Measurements from ENCODE around the gene ZNF473.

Gene ZNF473

DNA sequence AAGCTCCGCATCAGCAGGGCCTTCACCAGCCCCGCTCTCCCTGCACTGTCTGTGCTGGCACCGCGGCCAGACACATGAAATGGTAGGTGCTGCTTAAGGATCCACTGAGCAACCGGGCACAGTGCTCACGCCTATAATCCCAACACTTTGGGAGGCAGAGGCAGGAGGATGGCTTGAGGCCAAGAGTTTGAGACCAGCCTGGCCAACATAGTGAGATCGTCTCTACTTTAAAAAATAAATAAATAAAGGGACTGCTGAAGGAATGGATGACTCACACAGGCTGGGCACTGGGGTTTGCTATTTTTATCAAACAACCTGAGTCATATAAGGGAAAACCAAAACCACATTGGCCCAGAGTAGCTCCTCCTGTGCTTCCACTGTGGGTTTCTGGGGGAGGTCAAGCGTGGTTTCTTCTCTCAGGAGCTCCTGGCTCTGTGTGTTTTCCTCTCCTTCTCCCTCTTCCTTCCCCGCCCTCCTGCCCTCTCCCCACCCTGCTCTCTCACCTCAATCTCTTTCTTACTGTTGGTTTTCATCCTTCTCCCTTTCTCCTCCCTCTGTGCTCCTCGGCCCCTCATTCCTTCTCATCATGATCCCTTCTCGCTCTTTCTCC, 21.9 kb upstream of the ZNF473 start:
- DNase-seq: no peak

DNA sequence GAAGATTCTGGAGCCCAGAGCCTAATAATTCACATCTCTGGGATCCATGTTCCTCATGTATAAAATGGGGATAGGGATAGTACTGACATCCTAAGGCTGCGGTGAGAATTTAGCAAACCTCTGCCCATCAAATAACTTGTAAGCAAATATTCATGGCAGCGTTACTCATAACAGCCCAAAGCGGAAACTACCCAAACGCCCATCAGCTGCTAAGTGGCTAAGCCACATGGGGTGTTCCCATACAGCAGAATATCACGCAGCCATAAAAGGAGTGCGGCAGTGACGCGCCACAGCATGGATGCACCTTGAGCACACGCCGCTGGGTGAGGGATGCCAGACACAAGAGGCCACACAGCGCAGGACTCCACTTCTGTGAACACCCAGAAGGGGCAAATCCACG, 20.4 kb upstream of the ZNF473 start:
- DNase-seq: no peak

DNA sequence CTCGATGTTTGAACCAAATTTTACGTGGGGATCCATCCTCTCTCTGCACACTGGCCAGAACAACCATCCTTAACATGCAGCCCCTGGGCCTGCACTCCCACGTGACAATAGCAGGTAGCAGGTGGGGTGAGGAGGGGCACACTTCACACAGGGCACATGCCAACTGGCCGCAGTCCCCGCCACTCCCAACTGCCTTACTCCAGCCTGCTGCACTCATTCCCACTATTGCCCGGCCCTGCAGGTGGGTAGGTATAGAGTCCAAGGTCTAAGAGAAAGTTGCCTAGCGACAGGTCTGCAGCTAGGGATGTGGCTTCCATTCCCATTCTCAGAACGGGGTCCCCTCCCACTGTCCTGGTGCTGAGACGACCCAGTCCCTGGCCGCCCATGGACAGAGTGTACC, 18.6 kb upstream of the ZNF473 start:
- DNase-seq: no peak

DNA sequence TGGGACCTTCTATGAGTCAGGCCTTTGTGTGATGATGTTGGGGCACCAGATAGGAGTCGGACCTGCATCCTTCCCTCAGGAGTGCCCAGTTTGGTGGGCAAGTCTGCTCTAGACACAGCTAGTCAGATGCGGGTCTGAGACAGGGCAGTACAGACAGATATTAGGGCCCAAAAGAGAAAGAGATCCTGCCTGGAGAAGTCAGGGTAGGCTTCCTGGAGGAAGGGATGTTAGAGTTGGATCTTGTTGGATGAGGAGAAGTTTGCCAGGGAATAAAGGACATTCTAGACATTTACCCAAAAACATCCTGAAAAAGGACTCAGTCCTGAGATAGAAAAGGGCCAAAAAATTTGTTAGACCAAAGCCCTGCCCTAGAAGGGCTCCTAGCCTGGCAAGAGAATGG, 17.9 kb upstream of the ZNF473 start:
- no peak for DNase-seq

DNA sequence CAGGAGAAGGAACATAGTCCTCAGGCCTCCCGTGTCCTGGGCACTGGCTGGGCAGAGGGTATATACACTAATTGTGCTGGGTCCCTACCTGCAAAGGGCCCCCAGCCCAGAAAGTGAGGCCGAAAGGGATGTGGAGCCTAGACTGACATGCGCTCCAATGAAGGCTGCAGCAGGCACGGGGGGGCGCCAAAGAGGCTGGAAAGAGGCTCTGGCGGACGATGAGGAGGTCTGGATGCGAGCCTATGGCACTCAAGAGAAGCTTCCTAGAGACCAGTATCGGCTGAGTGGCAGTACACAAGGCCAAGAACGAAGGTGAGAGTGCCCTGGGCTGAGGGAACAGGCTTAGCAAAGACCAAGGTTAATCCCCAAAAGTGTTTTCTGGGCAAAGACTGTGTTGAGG, 17.3 kb upstream of the ZNF473 start:
- DNase-seq: no peak

DNA sequence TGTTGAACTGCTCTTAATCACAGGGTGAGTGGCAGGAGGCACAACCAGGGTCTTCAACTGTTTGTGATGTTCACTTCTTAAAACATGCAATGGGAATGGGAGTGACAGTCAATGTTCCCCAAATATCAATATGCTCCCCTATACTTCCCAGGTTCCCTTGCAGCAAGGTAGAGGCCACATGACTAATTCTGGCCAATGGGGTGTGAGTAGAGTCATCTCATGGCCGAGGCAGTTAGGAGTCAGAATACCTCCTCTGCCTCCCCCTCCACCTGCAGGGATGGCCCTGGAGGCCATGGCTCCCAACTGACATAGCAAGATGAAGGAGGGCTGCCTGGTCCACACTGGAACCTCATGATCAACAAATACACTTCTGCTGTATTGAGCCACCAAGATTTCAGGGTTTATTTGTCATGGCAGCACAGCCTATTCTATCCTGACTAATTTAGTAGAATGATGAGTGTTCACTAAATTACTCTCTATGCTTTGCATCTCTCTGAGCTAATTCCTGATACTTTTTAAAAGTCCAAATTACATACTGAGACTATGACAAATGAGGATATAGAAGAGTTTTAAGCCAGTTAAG, 9.5 kb upstream of the ZNF473 start:
- DNase-seq: no peak

DNA sequence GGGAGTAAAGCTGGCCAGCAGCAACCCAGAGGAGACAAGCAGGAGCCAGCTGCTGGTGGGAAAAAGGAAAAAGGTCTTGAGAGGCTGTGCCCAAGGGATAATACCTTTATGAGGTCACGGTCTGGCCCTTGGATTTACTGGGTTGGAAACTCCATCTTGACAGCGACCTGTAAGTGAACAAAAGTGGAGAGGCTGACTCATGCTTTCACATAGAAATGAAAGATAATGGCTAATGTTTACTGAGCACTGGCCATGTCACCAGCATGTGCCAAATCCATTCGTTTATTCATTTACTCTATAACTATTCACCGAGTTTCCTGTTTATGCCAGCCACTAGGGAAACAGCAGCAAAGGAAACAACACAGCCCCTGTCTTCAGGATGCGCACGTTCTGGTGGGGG, 5.3 kb upstream of the ZNF473 start:
- DNase-seq: no peak

DNA sequence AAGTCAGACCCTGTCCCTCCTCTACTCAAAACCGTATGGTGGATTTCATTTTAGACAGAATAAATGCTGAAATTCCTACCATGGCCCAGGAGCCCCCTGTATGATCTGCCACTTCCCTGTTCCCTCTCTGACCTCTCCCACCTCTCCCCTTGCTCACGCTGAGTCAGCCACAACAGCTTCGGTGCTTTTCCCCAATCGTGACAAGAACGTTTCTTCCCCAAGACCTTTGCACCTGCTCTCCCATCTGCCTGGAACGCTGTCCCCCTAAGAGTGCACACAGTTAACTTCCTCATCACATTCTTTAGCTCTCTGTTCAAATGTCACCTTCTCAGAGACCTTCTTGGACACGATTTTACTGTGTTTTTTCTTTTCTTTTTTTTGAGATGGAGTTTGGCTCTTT, 3.0 kb upstream of the ZNF473 start:
- DNase-seq: no peak

DNA sequence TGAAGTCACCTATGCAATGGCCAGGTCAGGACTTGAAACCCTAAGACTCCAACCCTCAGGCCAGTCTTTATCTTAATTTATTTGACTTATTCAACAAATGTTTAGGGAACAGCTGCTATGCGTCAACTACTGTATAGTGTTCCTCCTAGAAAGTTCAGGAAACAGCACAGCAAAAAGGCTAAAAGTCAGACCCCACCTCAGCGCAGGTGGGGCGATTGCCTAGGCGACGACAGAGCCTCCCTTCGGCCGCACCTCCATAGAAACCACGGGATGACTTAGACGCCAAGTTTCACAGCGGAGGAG, 1.1 kb upstream of the ZNF473 start:
- no peak for DNase-seq

DNA sequence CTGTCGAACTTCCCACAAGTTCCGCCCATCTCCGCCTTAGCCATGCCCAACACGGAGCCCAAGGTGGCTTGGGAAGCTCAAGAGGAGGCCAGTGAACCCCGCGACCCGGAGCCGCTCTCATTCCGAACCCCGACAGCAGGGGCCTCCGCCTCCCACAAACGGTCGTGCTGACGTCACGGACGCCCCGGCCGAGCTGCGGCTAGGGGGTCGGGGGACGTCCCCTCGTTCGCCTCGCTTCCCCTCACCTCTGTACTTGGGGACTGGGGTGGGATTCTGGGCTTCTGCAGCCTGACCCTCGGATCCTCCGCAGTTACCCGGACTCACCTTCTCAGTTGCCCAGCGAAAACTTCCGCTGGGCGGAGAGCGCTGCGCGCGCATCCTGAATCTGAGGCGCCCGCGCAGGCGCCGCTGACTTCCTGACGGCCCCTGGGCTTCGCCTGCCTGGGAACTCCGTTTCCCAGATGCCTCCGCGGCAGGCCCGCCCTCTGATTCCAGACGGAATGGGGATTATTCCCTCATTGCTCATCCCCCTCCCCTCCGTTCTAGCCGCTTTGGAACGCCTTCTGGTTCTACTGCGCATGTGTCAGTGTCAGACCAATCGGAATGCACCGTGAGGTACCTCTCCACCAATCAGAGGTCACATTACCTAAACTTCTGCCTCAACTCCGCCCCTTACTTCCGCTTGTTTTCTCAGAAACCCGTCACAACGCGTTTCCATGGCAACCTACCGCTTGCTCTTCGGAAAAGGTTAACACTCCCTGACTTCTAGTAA, 597 bp upstream of the ZNF473 start, which contains the start of gene VRK3:
VRK3 (minus strand) TSS at position 351 of the 772 bp plus-strand sequence. CDS start 9,210 bp downstream, outside the sequence.
- peak; percentile 96 for DNase-seq

DNA sequence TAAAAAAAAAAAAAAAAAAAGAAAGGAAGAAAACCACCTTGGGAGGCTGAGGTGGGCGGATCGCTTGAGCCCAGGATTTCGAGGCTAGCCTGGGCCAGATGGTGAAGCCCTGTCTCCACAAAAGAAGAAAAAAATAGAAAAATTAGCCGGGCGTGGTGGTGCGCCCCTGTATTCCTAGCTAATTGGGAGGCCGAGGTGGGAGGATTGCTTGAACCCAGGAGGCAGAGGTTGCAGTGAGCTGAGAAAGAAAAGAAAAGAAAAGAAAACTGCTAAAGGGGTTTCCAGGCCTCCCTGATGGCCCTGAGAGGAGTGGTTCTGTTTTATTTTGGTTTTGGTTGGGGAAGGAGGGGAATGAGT, 723 bp downstream of the ZNF473 start:
- DNase-seq: no peak

DNA sequence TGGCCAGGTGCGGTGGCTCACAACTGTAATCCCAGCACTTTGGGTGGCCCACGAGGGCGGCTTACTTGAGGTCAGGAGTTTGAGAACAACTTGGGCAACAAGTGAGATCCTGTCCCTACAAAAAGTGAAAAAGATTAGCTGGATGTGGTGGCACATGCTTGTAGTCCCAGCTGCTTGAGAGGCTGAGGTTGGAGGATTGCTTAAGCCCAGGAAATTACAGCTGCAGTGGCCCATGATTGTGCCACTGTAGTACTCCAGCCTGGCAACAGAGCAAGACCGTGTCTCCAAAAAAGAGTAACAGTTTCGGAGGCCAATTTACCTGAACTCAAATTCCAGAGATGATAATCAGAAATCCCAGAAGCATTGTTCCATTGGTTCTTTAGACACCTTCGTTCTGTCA, 4.4 kb downstream of the ZNF473 start:
- no peak for DNase-seq

DNA sequence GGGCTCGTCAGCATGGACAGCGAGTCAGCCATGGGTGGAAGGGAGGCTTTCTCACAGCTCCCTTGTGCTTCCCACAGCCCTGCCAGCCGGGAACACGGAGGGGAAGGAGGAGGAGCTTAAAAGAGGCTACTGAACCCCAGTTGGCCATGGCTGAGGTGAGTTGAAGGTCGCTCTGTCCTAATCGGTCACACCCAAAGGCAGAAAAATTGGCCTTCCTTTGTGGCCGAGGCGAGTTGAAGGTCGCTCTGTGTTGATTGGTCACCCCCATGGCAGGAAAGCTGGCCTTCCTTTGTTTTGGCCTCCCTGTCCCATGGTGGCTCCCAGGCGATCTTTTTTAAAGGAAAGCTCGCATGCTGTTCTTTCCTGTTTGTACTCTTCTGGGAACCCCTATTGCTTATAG, 5.1 kb downstream of the ZNF473 start:
- DNase-seq: no peak

DNA sequence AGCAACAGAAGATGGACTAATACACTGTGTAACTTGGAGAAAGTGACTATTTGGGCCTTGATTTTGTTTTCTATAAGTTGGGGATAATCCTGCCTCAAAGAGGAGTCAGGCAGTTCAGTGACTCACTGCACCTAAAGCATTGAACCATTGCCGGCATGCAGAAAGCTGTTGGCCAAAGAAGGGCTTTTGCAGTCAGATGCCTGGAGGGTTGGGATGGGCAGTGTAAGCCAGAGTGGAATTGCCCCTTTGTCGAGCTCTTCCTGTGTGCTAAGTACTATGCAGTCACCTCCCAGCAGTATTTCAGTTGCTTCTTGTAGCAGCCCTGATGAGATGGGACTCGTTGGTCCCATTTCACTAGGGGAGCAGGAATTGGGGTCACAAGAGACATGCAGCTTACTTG, 11.1 kb downstream of the ZNF473 start:
- no peak for DNase-seq

DNA sequence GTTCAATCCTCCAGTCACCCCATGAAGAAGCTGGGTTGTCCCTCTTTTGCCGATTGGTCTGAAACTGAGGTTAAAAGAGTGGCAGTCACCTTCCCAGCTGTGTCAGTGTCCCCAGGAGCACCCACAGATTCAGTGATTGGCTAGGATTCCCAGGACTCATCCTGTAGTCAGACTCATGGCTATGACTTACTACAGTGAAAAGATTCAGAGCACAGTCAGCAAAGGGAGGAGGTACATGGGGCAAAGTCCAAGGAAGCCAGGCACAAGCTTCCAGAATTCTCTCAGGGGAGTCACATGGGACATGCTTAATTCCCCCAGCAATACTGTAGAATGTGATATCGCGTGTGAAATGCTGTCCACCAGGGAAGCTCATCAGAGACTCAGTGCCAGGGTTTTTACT, 14.2 kb downstream of the ZNF473 start:
- DNase-seq: no peak

DNA sequence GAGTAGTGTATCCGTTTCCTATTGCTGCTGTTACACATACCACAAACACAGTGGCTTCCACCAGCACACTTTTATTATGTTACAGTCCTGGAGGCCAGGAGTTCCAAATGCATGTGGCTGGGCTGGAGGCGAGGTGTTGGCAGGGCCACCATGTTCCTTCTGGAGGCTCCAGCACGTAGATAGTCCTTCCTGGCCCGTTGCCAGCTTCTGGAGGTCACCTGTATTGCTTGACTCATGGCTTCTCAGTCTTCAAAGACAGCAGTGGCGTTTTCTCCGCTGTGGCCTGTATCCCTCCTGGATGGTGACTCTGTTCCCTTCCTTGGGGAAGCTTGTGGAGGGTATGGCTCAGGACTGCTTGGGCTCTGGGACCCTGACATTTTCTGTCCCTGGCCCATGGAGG, 15.2 kb downstream of the ZNF473 start:
- DNase-seq: no peak

DNA sequence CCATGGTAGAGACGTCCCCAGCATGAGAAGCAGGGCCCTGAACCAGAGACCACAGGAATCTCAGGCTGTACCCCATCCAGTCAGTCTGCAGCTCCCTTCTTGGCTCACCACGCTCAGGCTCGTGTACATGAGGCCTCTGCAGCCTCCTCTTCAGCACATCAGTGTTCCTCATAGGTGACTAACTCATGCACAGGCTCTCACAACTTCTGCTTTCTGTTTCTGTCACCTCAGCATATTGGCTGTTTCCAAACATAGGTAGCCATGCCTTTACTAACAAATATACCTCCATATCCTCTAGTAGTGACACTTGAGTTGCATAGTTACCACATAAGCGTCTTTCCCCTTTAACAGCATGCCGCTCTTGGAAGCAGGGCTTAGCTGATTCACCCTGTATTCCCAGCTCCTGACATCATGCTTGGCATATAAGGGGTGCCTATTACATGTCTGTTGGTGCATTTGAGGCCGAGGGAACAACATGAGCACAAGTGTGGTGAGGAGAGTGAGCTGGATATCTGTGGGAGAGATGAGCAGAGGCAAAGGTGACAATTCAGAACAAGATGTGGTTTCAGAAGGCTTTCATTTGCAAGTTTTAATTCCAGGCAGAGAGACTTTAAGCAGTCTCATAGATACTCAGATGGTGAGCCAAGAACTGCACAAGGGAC, 16.7 kb downstream of the ZNF473 start:
- DNase-seq: no peak

DNA sequence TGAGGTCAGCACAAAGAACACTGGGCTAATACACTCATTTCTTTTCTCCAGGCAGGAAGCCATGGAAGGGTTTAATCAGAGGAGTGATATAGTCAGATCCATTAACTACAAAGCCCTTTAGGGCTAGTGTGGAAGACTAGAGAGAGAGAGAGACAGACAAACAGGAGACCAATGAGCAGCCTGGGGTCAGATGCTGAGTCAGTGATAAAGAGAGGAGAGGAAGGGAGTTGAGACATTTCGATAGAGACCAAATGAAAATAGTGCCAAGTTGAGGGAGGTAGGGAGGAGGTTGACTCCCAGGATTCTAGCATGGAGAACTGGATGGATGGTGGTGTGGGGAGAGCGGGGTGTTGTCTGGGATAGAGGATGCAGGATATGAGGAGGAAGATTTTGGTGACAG, 18.2 kb downstream of the ZNF473 start:
- no peak for DNase-seq

DNA sequence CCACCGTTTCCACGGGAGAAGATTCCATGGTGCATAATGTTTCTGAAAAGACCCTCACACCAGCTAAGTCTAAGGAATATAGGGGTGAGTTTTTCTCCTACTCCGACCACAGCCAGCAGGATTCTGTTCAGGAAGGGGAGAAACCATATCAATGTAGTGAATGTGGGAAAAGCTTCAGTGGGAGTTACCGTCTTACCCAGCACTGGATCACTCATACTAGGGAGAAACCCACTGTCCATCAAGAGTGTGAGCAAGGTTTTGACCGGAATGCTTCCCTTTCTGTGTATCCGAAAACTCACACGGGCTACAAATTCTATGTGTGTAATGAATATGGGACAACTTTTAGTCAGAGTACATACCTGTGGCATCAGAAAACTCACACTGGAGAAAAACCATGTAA, 19.1 kb downstream of the ZNF473 start:
- DNase-seq: no peak

DNA sequence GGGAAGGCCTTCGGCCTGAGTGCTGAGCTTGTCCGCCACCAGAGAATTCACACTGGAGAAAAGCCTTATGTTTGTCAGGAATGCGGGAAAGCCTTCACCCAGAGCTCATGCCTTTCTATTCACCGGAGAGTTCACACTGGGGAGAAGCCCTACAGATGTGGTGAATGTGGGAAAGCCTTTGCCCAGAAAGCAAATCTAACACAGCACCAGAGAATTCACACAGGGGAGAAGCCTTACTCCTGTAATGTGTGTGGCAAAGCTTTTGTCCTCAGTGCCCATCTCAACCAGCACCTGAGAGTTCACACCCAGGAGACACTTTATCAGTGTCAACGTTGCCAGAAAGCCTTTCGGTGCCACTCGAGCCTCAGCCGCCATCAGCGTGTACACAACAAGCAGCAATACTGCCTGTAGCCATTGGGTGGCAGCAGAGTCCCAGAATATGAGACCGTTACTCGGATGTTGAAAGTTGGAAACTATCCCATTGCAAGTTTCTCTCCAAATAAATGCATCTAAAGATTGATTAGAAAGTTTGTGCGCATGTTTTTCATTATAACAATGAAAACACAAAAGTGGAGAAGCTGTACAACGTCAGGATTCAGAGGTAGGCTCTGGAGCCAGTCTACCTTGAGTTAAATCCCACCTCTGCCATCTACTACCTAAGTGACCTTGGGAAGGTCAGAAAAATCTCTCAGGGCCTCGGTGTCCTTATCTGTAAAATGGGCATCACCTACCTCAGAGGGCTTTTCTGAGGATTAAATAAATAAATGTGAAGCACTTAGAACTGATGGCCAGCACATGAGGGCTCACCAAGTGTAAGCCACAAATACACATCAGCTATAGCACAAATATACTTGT, 21.1 kb downstream of the ZNF473 start:
- peak; percentile 50 for DNase-seq

DNA sequence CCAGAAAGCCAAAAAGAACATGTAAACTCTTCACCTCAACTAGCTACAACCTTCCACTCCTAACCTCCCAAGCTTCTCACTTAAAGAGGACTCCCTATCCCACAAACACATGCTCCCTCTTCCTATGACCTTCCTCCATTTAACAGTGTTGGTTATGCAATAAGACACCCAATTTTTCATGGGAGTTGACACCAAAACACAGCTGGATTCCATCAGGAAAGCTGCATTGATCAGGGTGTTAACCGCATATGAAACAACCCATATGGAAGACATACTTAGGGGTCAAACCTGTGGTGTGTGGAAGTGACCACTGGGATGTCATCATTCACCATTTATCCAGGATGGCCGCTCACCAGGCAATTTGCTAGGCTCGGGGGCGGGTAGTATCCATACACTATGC, 21.9 kb downstream of the ZNF473 start:
- no peak for DNase-seq

DNA sequence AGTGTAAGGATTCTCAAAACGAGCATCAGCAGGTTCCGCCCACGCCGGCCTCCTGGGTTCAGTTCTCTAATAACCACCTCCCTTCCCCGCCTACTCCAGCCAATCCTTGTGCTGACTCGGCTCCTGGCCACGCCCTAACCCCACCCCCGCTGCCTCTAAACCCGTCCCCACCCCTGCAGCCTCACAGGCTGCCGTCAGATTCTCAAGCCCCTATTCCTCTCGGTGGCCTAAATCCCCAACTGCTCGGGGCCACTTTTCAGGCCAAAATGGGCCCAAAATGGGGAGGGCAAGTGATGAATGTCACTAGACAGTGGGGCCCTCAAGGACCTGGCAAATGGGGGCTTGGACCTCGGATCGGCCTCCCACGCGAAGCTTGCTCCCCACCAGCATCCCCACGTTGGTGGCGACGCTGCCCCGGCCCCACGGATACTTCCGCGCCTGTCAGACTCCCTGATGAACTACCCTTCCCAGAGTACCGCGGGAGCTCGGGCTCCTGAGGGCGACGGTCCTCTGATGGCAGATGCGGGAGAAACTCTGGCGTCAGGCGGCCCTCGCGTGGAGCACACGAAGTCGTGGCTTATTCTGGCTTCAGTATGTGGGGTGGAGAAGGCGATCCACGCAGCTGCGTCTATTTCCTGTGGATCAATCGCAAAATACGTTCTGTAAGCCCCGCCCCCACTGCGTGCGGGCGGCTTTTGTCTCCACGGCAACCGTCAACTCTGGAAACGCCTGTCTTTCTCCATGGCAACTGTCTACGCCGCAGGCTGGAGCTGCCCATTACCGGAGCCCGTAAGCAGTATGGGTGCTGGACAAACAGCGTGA, 24.8 kb downstream of the ZNF473 start:
- DNase-seq: peak; percentile 79
